OCI-LY1 (cell line): Measurements from ENCODE around the gene ACVR1.

Source experiments
- CTCF ChIP-seq: fragments of 200-600 bp; sonication (generic), shearing (Covaris generic); IDR thresholded peaks from 2 replicates; pipeline ENCODE4 v1.5.1; 2017; ENCODE audit warnings: mild to moderate bottlenecking, antibody characterized with exemption, low read length, moderate library complexity, mixed read lengths
- EZH2 ChIP-seq: fragments of 200-600 bp; sonication (generic), shearing (Covaris generic); IDR thresholded peaks from 2 replicates; pipeline ENCODE4 v1.8.0; 2017; ENCODE audit warnings: borderline replicate concordance, mixed run types, mild to moderate bottlenecking, antibody characterized with exemption, low read length, moderate library complexity, mixed read lengths

DNA sequence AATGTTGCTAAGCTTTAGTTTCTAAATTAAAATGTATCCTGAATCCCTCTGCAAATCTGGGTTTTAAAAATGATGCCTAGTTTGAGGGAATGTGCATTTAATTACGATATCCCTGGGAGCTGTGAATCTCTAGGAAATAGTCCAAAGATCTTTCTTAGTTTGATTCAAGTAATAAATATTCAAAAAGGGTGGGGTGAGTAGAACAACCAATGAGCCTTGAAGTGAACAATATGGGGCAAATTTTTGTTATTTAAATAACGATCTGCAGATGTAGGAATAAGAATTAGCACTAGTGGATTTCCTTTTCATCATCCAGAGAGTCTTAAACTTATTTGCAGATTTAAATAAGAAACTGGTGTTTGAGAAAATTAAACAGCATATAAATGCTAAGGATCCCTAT is 106.3 kb downstream of the ACVR1 start:
- no peak for TF ChIP-seq CTCF
- TF ChIP-seq EZH2 = no peak
